WI38 (cell line): ENCODE measurements around the gene USP14.

Experiments used
- H3K4me3 ChIP-seq: 2 replicates; pipeline ENCODE4 v1.5.1; 2011; ENCODE audit warnings: low read depth, mild to moderate bottlenecking, control low read depth, low read length
- TF ChIP-seq, protein P1 (sequence below): IDR thresholded peaks from 2 replicates; pipeline ENCODE4 v1.5.1; 2012; ENCODE audit warnings: low read depth, mild to moderate bottlenecking, control low read depth, low read length

Gene USP14

DNA sequence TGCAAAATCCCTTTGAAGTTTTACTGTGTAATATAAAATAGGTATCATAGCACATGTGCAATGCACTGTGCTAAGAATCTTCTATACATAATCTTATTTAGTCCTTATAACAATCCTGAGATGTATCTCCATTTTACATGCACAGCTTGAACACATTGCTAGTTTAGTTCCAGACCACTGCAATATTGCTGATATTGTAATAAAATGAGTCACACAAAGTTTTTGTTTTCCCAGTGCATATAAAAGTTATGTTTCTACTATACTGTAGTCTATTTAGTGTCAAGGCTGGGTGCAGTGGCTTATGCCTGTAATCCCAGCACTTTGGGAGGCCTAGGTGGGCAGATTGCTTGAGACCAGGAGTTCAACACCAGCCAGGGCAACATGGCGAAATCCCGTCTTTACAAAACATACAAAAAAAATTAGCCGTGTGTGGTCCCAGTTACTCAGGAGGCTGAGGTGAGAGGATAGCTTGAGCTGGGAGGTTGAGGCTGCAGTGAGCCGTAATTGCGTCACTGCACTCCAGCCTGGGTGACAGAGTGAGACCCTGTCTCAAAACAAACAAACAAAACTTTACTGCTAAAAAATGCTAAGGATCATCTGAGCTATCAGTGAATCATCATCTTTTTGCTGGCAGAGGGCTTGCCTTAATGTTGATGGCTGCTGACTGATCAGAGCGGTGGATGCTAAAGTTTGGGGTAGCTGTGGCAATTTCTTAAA lies 1.7 kb upstream of the USP14 start:
- TF ChIP-seq, protein P1, sequence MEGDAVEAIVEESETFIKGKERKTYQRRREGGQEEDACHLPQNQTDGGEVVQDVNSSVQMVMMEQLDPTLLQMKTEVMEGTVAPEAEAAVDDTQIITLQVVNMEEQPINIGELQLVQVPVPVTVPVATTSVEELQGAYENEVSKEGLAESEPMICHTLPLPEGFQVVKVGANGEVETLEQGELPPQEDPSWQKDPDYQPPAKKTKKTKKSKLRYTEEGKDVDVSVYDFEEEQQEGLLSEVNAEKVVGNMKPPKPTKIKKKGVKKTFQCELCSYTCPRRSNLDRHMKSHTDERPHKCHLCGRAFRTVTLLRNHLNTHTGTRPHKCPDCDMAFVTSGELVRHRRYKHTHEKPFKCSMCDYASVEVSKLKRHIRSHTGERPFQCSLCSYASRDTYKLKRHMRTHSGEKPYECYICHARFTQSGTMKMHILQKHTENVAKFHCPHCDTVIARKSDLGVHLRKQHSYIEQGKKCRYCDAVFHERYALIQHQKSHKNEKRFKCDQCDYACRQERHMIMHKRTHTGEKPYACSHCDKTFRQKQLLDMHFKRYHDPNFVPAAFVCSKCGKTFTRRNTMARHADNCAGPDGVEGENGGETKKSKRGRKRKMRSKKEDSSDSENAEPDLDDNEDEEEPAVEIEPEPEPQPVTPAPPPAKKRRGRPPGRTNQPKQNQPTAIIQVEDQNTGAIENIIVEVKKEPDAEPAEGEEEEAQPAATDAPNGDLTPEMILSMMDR: no peak
- no peak overlapping the region for H3K4me3 ChIP-seq

DNA sequence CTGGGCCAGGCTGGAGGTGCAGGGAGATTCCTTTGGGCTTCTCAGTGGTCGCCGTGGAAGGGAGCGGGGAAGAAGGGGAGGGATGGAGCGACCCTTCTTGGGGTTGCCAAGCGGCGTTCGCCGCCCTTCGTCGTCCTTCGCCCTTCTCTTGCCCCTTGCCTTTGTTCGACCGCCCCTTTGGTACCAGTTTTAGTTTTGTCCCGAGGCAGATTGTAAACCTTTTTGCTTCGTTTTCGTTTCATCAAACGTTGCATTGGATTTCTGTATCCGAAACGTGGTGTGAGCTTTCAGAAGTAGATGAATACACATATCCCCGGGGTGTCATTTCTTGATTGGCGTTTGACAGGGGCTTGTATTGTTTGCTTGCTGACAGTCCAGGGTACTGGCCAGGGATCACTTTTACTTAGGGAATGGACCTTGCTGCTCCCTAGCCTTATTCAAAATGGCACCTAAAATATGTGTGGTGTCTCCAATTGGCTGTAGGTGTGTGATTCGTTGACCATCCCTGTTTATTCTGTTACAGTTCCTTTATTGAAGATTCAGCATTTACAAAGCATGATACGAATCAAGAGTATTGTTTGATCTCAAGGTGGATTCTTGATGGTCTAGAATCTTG lies 788 bp downstream of the USP14 start:
- H3K4me3 ChIP-seq: peak overlapping the region; percentile 75
- TF ChIP-seq, protein P1: no peak

DNA sequence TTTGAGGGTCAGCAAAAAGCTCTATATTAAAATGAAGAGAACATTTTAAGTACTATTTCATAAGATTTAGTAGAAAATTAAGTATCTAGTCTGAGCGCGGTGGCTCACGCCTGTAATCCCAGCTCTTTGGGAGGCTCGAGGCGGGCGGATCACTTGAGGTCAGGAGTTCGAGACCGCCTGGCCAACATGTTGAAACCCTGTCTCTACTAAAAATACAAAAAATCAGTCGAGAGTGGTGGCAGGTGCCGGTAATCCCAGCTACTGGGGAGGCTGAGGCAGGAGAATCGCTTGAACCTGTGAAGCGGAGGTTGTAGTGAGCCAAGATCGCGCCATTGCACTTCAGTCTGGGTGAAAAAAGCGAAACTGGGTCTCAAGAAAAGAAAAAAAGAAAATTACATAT lies 1.6 kb downstream of the USP14 start:
- TF ChIP-seq, protein P1: no peak
- H3K4me3 ChIP-seq: peak overlapping the region; percentile 75

DNA sequence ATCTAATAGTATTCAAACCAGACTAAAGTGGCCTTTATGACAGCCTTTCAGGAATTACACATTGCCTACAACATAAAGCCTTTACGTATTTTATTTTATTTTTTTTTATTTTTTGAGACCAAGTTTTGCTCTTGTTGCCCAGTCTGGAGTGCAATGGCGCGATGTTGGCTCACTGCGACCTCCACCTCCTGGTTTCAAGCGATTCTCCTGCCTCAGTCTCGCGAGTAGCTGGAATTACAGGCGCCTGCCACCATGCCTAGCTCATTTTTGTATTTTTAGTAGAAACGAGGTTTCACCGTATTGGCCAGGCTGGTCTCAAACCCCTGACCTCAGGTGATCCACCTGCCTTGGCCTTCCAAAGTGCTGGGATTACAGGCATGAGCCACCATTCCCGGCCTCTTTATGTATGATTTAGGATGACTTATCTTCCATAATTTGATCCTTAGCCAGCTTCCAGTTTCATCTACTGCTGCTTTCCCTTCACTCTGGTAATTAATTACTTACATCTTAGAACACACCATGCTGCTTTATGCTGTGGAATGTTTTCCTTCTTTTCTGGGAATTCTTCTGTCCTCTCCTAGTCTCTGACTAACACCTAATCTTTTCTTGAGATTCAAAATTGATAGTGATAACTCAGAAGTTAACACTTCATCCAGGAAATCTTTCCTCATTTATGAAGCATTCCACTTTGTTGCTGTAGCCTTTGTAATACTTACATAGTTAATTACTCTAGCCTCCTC lies 2.6 kb downstream of the USP14 start:
- TF ChIP-seq, protein P1: no peak
- H3K4me3 ChIP-seq: no peak overlapping the region

DNA sequence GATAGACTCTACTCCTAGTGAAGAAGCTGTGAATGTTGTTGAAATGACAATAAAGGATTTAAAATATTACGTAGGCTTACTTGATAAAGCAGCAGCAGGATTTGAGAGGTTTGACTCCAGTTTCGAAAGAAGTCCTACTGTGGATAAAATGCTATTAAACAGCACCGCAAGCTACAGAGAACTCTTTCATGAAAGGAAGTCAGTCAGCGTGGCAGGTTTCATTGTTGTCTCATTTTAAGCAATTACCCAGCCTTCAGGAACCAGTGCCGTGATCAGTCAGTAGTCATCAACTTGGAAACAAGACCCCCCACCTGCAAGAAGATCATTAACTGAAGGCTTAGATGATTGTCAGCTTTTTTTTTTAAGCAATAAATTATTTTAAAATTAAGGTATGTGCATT lies 14.0 kb downstream of the USP14 start:
- TF ChIP-seq, protein P1: no peak

DNA sequence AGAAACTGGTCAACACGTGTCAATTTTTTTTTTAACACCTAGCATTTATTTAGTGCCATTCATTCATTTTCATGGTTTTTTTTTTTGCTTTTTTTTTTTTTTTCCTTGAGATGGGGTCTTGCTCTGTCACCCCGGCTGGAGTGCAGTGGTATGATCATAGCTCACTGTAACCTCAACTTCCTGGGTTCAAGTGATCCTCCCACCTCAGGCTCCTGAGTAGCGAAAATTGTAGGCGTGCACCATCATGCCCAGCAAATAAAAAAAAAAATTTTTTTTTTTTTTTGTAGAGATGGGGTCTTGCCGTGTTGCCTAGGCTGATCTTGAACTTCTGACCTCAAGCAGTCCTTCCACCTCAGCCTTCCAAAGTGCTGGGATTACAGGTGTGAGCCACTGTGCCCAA lies 21.1 kb downstream of the USP14 start:
- no peak overlapping the region for H3K4me3 ChIP-seq
- TF ChIP-seq, protein P1: no peak

More for the DNA sequence above, 14.0 kb downstream of the USP14 start:
- no peak overlapping the region for H3K4me3 ChIP-seq

DNA sequence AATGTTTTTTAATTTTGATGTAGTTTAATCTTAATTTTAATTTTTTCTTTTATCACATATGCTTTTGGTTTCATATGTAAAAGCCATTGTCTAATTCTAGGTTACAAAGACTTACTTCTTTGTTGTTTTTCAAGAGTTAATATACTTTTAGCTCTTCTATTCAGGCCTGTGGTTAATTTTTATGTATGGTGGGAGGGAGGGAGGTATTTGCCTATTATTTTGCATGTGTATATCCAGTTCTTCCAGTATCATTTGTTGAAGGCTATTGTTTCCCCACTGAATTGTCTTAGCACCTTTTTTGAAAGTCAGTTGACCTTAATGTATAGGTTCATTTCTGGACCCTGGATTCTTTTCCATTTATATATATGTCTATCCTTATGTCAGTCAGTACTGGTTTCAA lies 23.4 kb downstream of the USP14 start:
- no peak overlapping the region for H3K4me3 ChIP-seq
- TF ChIP-seq, protein P1: no peak
